Dermis blood vessel endothelial cell (primary cell): ENCODE measurements around the gene IGF2BP2. TPM values are rescaled to one million over a fixed set of nuclear protein-coding genes. Genes with fewer than 3 reads are reported as not detected.
"Not testable (repeated sequence)": the region's sequence is repeated elsewhere in the genome, so short reads cannot be mapped to it uniquely, and the experiment has no call there.

Source experiments
- DNase-seq: peaks from one replicate; pipeline ENCODE4 v3.0.0; 2010
- total RNA-seq: library from RNA; depleted of rRNA; stranded (reverse); fragments of >200 nt; gene quantifications from 2 replicates; pipeline ENCODE4 v1.2.3, GENCODE V29; 2014

Gene IGF2BP2
- total RNA-seq, 1 donor from 2014 or later: 30.0 TPM

DNA sequence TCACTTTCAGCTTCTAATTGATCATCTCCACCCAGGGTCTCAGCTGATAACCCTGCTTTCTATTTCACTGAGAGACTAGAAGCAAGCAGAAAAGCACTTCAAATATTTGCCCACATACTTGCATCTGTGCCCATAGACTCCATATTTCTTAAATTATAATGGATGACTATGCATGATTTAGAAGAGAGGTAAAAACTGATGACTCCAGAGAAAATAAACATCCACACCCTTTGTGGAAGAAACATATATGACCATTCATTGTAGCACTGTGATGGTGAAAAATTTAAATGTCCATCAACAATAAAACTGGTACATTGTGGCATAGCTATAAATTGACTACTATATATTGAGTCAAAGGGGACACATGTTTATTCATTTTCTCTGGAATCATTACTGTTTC lies 7.1 kb upstream of the IGF2BP2 start:
- DNase-seq: no peak

DNA sequence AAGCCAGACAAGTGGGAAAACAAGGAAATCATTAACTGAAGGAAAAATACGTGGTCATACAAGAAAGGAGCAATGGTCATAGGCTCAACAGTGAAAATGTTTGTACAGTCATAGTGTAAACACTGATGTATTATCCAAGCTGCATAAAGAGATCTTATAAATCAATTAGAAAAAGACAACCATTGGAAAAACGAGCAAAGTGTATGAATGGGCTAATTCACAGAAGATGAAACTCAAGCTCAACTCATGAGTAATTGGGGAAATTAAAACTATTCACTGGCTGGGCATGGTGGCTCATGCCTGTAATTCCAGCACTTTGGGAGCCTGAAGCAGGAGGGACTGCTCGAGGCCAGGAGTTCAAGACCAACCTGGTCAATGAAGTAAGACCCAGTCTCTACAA lies 6.4 kb upstream of the IGF2BP2 start:
- no peak for DNase-seq

DNA sequence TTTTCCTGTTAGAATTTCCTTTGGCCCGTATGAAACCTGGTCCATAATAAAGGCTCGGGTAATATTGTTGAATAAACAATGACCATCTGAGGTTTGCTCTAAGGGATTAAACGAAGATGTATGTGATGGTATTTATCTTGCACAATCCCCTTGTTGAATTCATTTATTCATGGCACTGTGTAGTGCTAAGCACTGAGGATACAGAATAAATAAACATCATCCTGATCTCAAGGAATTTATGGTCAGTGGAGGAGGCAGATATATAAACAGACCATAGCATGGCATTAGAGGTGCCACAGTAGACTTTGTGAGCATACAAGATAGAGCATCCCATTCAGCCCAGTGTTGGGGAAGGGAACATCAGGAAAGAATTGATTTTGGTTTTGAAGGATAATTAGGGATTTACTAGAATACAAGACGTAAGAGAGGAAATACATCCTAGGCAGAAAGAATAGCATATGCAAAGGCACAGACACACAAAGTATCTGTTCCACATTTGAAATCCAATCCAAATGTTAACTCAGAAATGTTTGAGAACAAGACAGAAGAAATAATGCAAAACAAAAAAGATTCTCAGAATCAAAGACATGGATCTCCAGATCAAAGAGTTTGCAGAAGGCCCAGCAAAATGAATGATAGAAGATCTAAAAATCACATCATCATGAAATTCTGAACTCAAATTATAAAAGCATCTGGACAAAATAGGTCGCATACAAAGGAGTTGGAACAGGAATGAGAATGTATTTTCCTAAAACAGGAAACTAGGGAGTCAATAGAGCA lies 5.4 kb upstream of the IGF2BP2 start:
- no peak for DNase-seq

DNA sequence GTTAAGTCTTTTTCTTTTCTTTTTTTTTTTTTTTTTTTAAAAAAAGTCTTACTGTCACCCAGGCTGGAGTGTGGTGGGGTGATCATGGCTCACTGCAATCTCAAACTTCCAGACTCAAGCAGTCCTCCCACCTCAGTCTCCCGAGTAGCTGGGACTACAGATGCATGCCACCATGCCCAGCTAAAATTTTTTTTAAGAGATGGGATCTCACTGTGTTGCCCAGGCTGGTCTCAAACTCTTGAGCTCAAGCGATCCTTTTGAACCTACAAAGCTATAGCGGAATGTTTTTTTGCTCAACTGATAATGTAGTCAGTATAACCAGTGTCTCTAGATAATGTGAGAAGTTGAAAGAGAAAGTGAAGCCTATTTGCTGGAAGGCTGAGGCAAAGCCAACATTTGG lies 3.9 kb upstream of the IGF2BP2 start:
- DNase-seq: no peak

DNA sequence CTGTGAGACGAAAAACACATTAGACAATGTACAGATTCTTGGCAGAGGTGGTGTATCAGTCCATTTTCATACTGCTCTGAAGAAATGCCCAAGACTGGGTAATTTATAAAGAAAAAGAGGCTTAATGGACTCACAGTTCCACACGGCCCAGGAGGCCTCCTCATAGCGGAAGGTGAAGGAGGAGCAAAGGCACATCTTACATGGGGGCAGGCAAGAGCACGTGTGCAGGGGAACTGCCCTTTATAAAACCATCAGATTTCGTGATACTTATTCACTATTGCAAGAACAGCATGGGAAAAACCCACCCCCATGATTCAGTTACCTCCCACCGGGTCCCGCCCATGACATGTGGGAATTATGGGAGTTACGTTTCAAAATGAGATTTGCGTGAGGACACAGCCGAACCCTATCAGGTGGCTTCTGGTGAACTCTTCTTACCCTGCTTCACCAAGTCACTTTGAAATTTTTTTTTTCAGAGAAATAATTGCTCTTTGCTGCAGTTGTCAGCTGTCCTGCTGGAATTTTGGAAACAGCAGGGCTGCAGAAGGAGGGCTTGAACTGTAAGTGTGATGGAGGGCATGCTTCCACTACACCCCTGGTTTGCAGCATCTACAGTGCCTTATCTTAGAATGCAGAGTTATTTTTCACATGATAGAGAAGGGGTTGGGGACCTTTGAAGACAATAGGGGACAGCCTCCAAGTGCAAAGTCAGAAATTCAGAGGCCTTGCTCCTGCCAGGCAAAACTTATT lies 2.9 kb upstream of the IGF2BP2 start:
- DNase-seq: no peak

DNA sequence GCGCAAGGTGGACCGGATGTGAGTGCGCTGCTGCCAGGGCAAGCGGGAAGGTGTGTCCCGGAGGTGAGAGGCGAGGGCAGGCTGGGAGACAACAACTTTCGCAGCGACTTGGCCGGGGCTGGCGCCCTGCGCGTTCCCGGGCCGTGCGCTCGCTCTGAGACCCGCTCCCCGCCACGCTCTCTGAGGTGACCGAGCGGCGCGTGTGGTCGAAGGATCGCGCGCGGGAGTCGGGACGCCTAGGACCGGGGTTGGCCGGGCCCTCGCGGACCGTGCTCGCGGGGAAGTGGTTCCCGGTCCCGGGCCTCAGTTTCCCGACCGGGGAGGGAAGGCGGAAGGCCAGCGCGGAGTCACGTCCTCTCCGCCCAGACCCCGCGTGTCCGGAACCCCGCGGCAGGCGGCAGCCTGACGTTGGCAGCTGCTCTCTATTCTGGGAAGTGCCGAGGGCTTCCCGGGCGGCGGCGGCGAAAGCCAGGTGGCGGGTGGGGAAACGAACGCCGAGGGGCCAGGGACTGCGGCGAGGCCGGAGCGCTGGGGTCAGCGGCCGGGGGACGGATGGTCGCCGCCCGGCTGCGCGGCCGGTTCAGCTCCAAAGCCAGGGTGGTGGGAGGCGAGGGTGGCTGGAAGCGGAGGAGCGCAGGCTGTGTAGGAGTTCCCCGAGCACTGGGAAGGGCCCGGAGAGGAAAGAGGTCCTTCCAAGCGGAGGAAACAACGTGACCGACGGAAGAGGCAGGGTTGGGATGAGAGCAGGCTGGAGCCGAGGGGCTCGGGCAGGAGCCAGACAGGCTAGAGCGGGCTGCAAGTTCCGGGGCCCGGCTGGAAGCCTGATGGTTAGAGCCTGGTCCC lies 1.0 kb upstream of the IGF2BP2 start:
- DNase-seq: peak; percentile 63

DNA sequence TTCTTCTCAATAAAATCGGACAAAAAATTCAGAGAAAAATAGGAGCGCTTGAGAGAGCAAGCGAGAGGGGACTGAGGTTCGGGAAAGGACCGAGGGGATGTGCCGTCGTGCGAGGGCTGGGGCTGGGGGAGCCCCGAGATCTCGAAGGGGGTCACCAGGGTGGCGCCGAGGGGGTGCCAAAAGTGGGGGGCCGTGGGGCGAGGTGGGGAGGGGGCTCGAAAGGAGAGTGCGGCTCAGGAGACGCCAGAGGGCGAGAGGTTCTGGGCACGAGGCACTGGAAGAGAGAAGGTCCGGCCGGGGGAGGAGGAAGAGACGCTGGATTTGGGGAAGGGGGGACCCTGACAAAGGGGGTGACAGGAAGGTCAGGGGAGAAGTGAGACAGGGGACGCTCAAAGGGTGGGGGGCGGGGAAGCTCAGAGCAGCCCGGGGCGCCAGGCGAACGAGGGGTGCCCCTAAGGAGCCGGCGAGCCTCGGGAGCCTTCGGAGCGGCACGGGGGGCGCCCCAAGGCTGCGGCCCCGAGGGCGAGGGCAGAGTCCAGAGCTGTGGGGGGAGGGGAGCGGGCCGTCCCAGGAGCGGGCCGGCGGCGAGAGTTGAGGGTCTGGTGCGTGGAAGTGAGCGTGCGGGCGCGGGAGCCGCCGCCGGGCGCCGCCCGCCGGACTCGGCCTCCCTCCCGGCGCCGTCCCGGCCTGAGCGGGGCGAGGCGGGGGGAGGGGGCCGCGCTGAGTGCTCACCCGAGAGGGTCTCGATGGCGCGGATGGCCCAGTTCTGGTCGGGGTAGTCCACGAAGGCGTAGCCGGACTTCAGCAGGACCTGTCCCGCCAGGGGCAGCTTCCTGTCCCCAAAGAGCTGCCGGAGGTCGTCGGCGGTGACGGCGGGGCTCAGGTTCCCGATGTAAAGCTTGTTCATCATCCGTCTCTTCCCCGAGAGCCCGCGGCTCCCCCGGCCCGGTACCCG lies 514 bp downstream of the IGF2BP2 start:
- DNase-seq: peak; percentile 46

DNA sequence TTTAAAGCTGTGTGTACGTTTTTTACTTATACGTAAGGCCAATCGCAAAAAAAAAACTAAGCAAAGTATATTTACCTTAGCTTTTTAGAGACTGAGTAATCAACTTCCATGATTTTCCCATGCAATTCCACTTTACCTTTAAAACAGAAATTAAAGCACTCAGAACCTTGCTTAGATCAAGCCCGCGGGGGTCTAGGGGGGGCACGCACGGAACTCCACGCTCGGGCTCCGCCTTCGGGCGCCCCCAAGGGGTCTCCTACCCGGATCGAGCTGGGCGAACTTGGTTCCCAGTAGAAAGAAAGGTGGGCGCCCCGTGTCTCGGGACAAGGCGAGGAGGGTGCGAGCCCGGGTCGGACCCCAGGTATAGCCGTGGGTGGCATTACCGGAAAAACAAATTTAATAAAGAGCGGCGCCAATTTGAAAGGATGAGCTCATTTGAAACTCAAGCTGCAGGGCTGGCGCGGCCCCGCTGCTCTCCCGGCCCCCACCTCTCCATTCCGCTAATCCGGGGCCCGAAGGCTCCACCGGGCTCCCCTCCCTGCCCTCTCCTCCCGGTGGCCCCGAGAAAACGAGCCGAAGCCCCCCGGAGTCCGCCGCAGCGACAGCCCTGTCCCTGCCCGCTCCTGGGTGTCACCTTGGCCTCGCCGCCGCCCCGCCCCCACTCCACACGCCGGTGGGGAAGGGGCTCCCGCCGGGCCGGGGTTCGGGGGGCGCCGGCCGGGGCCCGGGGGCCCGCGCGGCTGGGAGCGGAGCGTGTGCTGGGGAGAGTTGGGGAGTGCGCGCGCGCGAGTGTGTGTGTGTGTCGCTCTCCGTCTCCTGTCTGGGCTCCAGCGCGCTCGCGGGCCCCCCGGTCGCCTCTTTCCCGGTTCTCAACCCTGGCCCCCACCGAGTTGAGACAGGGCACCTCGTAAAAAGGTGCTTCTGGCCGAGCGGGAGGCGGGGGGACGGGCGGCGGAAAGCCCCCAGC lies 1.5 kb downstream of the IGF2BP2 start:
- peak; percentile 62 for DNase-seq

DNA sequence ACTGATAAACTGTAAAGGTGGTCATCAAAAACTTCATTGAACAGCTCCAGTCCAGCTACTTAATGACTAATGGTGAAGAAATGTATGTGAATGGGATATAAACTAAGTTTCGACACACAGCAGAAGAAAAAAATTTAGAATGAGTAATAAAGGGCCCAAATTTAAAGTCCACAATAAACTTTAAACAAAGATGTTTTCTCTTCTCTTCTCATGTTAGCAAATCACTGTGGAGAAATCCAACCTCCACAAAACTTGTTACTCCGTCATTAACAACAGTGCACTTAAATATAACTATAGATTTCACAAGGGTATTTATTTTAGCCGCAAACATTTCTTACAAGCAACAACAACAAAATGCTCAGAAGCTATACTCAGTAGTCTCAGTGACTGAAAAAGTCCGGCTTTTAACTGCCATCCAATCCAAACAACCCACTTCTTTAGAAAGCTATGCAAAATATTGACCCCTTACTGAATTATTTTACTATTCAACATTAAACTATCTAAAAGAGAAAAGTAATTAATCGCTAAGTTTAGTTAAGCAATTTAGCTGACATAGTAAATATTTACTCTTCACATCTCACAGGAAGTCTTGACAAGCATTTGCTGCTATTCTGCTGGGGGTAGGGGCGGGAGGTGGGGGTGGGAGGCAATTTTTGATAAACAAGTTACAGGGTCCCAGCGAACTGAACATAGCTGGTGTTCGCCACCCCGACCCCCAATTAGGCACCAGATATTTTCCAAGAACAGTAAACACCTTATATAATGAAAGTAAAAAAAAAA lies 2.4 kb downstream of the IGF2BP2 start:
- peak; percentile 54 for DNase-seq

DNA sequence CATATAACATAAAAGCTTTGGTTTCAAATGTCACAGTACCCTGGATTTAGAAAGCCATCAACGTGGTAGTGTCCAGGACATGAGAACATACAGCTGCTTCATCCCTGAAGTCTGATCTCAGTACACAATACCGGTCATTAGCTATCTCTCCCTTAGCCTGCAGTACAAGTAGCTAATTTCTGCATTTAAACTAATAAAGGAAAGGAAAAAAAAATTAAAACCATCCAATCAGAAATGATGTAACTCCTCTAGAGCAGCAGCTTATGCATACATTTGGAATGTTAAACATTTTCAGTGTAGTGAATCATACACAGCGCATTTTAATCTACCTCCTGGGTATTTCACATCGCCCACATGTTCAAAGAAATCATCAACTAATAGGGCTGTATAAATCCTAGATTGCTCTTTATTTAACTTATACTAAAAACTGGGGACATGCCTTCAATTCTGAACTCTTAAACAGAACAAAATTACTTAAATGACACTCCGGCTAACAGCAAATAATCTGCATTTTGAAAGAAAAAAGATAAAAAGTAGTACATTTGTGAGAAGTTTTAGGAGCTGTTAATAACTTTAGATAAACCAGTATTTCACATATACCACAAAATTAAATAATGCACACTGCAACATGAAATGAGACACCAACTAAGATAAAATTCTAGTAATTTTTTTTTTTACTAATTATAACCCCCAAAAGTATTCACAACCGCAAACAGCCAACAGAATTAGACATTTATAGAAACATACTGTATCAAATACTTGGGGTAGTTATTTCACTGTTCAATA lies 3.7 kb downstream of the IGF2BP2 start:
- DNase-seq: peak; percentile 80

DNA sequence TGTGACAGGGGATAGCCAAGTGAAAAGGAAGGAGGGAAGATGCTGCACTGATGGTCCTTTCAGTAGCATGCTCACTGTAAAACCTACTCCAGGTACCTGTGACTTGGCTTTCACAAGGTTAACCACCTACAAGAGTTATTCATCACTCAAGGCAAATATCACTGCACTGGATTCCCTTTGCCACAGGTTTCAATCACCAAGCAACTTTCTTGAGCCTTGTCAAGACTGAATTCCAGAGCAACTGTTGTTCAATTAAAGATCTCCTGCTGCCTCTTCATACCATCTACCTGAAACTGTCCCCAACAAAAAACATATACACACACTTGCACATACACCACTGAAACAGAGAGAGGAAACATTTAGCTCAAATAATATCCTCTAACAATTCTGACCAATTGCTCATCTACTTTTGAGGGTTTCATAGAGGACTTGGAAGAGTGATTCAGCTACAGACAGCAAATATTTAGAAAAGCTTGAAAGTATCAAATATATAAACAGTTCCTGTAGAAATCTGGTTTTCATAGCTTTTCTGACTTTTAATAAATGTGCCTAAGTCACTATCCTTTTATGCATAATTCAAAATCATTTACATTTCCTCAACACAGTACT lies 6.5 kb downstream of the IGF2BP2 start:
- no peak for DNase-seq

DNA sequence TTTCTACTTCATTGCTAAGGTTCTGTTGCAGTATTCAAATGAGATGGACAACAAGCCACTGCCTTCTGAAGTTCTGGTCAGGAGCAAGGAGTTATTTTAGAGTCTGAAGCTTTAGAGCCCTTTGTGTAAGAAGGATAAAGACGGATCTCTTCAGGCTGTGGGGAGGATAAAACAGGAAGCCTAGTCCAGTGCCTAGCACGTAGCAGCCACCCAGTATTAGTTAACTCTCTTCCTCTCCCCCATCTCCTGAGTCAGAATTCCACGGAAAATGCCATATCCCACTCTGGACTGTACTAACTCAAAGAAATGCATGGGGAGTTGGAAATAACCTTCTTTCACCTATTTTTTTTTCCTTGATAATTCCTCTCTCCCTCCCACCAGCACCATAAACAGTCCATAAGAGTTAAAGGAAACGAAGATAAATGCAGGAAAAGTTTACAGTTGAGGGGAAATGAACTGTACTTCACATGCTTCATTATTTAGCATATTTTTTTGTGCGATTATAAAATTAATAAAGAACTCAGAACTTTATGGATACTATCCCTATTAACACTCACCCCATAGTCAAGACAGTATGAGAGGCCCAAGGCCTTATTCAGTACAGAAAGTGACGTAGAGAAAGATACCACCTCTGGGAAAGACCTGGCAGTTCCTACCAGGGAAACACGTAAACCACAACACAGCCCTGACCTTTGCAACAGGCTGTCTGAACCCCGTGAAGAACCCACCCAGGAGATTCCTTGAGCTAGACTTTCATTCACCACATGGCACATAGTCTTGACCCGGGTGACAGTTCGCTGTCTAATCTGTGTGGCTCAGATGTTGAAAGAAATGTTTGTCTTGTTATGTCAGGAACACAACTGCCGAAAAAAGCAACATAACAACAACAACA lies 9.2 kb downstream of the IGF2BP2 start:
- DNase-seq: peak; percentile 60

DNA sequence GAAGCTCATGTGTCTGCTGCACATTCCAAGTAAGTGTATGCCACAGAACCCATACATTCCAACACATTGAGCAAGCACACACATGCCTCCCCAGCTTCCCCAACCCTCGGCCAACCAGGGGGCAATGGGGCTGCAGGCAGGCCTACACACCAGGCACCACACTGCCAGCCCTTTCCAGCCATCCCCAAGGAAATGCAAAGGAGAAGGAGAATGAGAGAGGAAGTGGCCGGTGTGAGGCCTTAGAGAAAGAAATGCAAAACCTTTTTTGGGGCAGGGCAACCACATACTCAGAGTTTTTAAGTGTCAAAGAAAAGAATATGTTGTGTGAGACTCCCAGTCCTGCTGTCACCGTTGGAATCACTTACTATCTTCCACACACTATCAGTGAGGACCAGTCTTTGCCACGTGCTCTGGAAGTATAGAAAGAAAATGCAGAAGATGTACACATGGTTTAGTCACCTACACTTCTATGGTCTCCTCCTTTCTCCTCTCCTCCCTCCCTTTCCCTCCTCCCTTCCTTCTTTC lies 11.1 kb downstream of the IGF2BP2 start:
- no peak for DNase-seq

DNA sequence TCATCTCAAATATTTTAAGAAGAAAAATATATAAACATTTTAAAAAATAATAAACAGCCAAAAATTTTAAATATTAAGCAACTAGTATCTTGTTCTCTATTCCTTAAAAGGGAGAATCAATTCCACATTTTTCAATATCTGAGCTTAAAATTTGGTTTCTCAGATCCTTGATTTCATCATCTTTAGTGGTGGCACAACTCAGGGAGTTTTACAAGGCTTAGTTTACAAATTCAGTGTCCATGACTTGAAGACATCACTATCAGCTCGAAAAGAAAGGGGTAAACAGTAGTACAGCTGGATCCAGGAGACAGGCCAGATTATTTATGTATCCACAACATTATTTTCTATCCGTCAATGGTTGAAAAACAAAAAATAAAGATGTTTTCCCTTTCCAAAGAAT lies 11.6 kb downstream of the IGF2BP2 start:
- no peak for DNase-seq

DNA sequence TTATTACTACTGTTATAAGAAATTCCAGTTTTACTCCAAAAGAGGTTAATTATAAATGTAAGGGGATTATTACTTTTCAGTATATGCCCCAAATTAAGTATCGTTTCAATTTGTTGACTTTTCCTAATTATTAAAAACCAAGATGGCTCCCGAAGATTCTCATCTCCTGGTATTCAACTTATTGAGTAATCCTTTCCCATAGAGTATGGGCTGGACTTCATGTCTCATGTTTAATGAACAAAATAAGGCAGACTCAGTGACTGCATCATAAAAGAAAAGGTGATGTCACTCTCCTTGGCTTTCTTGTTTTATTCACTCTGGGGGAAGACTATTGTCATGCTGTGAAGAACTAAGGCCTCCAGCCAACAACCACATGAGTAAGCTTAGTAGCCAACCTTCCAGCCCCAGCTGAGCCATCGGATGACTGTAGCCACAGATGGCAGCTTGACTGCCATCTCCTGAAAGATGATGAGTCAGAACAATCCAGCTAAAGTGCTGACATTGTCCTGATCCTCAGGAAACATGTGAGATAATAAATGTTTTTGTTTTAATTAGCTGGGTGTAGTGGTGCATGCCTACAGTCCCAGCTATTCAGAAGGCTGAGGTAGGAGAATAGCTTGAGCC lies 17.3 kb downstream of the IGF2BP2 start:
- peak; percentile 86 for DNase-seq

DNA sequence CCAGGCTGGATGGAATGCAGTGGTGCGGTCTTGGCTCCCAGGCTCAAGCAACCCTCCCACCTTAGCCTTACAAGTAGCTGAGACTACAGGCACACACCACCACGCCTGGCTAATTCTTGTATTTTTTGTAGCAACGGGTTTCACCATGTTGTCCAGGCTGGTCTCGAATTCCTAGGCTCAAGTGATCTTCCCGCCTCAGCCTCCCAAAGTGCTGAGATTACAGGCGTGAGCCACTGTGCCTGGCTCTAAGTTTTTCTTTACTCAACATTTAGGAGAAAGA lies 26.1 kb downstream of the IGF2BP2 start:
- DNase-seq: not testable (repeated sequence)
